ENCODE measurements around the gene NPTX1.

DNA sequence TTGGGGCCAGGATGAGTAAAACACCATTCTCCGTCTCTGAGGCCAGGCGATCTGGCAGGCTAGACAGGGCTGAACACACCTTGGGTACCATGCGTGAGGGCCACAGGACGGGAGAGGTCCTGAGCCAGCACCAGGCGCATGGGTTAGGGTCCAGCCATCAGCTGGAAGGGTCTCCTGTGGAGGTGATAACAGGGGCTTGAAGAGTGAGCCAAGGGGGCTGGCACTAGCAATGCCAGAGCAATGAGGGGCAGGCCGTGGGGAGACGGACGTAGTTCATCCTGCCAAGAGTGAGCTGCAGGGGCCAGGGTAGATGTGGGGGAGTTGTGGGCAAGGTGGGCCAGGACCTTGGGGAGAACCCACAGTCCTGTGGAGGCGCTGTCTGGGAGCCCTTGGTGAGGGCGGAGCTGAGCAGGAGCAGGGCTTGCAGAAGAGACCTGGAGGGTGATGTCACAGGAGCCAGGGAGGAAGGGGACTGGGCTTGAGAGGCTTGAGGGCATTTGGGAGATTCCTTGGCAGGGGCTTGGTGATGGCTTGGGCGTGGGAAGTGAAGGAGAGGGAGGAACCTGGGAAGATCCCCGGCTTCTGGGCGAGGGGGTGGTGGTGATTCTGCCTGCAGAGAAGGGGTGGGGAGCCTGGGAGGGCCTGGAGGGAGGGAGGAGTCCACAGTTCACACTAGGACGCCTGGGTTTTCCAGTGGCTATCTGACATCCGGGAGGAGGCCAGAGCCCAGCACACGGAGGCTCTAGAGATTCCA lies 6.3 kb upstream of the NPTX1 start:
- TF ChIP-seq TAF1 (IDR thresholded peaks at IDR 0.05; ENCODE audit: low read depth, low read length) (no peak), POLR2A (IDR thresholded peaks at IDR 0.05; ENCODE audit: low read depth, low read length) (no peak), PAX5 (IDR thresholded peaks at IDR 0.05; ENCODE audit: insufficient read depth, low read length, severe bottlenecking) (no peak), SPI1 (IDR thresholded peaks at IDR 0.05; ENCODE audit: low read depth, low read length) (no peak)

All from GM12891 (cell line).